HG03159 (cell line): ENCODE measurements around the gene SIX2.

Experiments
- ATAC-seq: cut with Tn5 transposase; IDR thresholded peaks from one replicate; pipeline ENCODE4 v1.9.1; 2021; ENCODE audit warnings: mild to moderate bottlenecking, moderate library complexity; ENCODE audit not compliant: unreplicated experiment

Gene SIX2

GRCh38 chr2:45024097-45024496 is 14.8 kb upstream of the SIX2 start:
- no peak for ATAC-seq

GRCh38 chr2:45020439-45020838 is 11.2 kb upstream of the SIX2 start:
- no peak for ATAC-seq

GRCh38 chr2:45018023-45018422 is 8.8 kb upstream of the SIX2 start:
- no peak for ATAC-seq

GRCh38 chr2:45014831-45015230 is 5.6 kb upstream of the SIX2 start:
- no peak for ATAC-seq

GRCh38 chr2:45014016-45014702 is 4.9 kb upstream of the SIX2 start:
- no peak for ATAC-seq

GRCh38 chr2:45013229-45014015 is 4.2 kb upstream of the SIX2 start:
- ATAC-seq: no peak

GRCh38 chr2:45012733-45013132 is 3.5 kb upstream of the SIX2 start:
- ATAC-seq: no peak

GRCh38 chr2:45011621-45012602 is 2.7 kb upstream of the SIX2 start:
- no peak for ATAC-seq

- ATAC-seq: no peak
Observed at GRCh38 chr2:45011121-45011520, 1.9 kb upstream of the SIX2 start.

- ATAC-seq: no peak
Observed at GRCh38 chr2:45010702-45011012, 1.4 kb upstream of the SIX2 start.

GRCh38 chr2:45009928-45010701 is 863 bp upstream of the SIX2 start:
- no peak for ATAC-seq

- no peak for ATAC-seq
Observed at GRCh38 chr2:45008296-45009129, 739 bp downstream of the SIX2 start.

GRCh38 chr2:45007961-45008295 is 1.3 kb downstream of the SIX2 start:
- no peak for ATAC-seq

GRCh38 chr2:45006942-45007287 is 2.3 kb downstream of the SIX2 start:
- no peak for ATAC-seq

GRCh38 chr2:45006041-45006941 is 3.0 kb downstream of the SIX2 start:
- no peak for ATAC-seq

GRCh38 chr2:45005261-45006002 is 3.8 kb downstream of the SIX2 start:
- no peak for ATAC-seq

- no peak for ATAC-seq
Observed at GRCh38 chr2:45004562-45005191, 4.6 kb downstream of the SIX2 start.
